Pons (tissue), 1 donor: Measurements from ENCODE around the gene PIK3CG.
"Not testable (repeated sequence)": the region's sequence is repeated elsewhere in the genome, so short reads cannot be mapped to it uniquely, and the experiment has no call there.

Experiments
- DNase-seq: peaks from one replicate; pipeline ENCODE4 v3.0.0-alpha.2; 2016; ENCODE audit warnings: low spot score

Gene PIK3CG

GRCh38 chr7:106865130-106866041, at the start of gene PIK3CG:
PIK3CG (plus strand) TSS chr7:106865282; CDS start chr7:106867562, 2,280 bp downstream.
- peak; percentile 63 for DNase-seq

- no peak for DNase-seq
Observed at GRCh38 chr7:106817098-106817497, 48.0 kb upstream of the PIK3CG start.

- no peak for DNase-seq
Observed at GRCh38 chr7:106818736-106819135, 46.3 kb upstream of the PIK3CG start.

- no peak for DNase-seq
Observed at GRCh38 chr7:106819546-106819945, 45.5 kb upstream of the PIK3CG start.

- DNase-seq, result no peak
Observed at GRCh38 chr7:106820321-106821217, 44.5 kb upstream of the PIK3CG start.

GRCh38 chr7:106823631-106824030, 41.5 kb upstream of the PIK3CG start:
- peak; percentile 11 for DNase-seq

- no peak for DNase-seq
Observed at GRCh38 chr7:106824458-106824857, 40.6 kb upstream of the PIK3CG start.

GRCh38 chr7:106827626-106828025, 37.5 kb upstream of the PIK3CG start:
- DNase-seq, result no peak

- no peak for DNase-seq
Observed at GRCh38 chr7:106829496-106829895, 35.6 kb upstream of the PIK3CG start.

- DNase-seq, result not testable (repeated sequence)
Observed at GRCh38 chr7:106830896-106831295, 34.2 kb upstream of the PIK3CG start.

- DNase-seq, result no peak
Observed at GRCh38 chr7:106836816-106837215, 28.3 kb upstream of the PIK3CG start.

GRCh38 chr7:106839511-106839910, 25.6 kb upstream of the PIK3CG start:
- DNase-seq, result no peak

GRCh38 chr7:106840342-106840741, 24.7 kb upstream of the PIK3CG start:
- no peak for DNase-seq

- no peak for DNase-seq
Observed at GRCh38 chr7:106841896-106842390, 23.1 kb upstream of the PIK3CG start.

- no peak for DNase-seq
Observed at GRCh38 chr7:106844279-106844997, 20.6 kb upstream of the PIK3CG start.

GRCh38 chr7:106848049-106848448, 17.0 kb upstream of the PIK3CG start:
- no peak for DNase-seq

GRCh38 chr7:106848851-106849442, 16.1 kb upstream of the PIK3CG start:
- DNase-seq, result no peak

- not testable (repeated sequence) for DNase-seq
Observed at GRCh38 chr7:106851632-106852031, 13.4 kb upstream of the PIK3CG start.

- DNase-seq, result no peak
Observed at GRCh38 chr7:106853250-106853908, 11.7 kb upstream of the PIK3CG start.

- DNase-seq, result no peak
Observed at GRCh38 chr7:106855540-106856132, 9.4 kb upstream of the PIK3CG start.
